ENCODE measurements around the gene RBP3. TPM values are rescaled to one million over a fixed set of nuclear protein-coding genes. Genes with fewer than 3 reads are reported as not detected.

RBP3 gene
- total RNA-seq (2021) (not detected in 2 replicates), Bru-seq, nascent RNA (not detected), BruChase-seq, experiment 1, labeled RNA remaining after a 2-hour chase (not detected), BruChase-seq, experiment 2, labeled RNA remaining after a 6-hour chase (not detected)
- long read RNA-seq: 0 reads

DNA sequence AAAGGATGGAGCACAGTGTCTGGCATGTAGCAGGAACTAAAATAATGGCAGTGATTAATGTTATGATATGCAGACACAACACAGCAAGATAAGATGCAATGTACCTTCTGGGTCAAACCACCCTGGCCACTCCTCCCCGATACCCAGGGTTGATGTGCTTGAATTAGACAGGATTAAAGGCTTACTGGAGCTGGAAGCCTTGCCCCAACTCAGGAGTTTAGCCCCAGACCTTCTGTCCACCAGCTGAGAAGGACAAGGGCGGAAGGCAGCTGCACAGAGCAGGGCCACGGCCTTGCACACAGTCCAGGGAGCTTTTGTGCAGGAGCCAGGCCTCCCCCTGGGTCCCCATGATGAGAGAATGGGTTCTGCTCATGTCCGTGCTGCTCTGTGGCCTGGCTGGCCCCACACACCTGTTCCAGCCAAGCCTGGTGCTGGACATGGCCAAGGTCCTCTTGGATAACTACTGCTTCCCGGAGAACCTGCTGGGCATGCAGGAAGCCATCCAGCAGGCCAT is at the start of gene RBP3:
Gene RBP3, plus strand, starts transcription at position 226 of the 514 bp plus-strand sequence. Its CDS starts 122 bp downstream, at position 348.
- no peak for TF ChIP-seq EZH2 (IDR thresholded peaks at IDR 0.05; ENCODE audit: low read depth)
- TF ChIP-seq, protein P1, sequence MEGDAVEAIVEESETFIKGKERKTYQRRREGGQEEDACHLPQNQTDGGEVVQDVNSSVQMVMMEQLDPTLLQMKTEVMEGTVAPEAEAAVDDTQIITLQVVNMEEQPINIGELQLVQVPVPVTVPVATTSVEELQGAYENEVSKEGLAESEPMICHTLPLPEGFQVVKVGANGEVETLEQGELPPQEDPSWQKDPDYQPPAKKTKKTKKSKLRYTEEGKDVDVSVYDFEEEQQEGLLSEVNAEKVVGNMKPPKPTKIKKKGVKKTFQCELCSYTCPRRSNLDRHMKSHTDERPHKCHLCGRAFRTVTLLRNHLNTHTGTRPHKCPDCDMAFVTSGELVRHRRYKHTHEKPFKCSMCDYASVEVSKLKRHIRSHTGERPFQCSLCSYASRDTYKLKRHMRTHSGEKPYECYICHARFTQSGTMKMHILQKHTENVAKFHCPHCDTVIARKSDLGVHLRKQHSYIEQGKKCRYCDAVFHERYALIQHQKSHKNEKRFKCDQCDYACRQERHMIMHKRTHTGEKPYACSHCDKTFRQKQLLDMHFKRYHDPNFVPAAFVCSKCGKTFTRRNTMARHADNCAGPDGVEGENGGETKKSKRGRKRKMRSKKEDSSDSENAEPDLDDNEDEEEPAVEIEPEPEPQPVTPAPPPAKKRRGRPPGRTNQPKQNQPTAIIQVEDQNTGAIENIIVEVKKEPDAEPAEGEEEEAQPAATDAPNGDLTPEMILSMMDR (conservative IDR thresholded peaks at IDR 0.05): no peak
- Histone ChIP-seq H3K4me1 (replicated peaks; ENCODE audit: insufficient read depth) (0 out of 2 replicates have a peak, but pooled peaks cover 6% of the 10 kb centered on the region), H2AFZ (no peak within 1 kb of the TSS), H3K79me2 (ENCODE audit: low read depth) (no peaks in the 10 kb centered on the region), H4K20me1 (ENCODE audit: insufficient read depth) (no peaks in the 10 kb centered on the region), H3F3A (ENCODE audit: insufficient read depth, low read depth) (no peaks in the 10 kb centered on the region), H3K27me3 (ENCODE audit: insufficient read depth, low read depth) (no peaks in the 10 kb centered on the region), H3K4me2 (no peak within 1 kb of the TSS), H3K27ac (no peak within 1 kb of the TSS), H3K9me2 (ENCODE audit: insufficient read depth) (no peaks in the 10 kb centered on the region), H3K36me3 (ENCODE audit: low read depth) (no peaks in the 10 kb centered on the region), H3K9me3 (ENCODE audit: insufficient read depth, low read depth) (no peaks in the 10 kb centered on the region), H3K4me3 (no peak within 1 kb of the TSS)
- intact Hi-C loops (cut with micrococcal nuclease; ENCODE audit: unreplicated experiment): no loop called here
- ChIA-PET CTCF (interaction anchor here (0.6 kb wide), 1 partner anchor 134 kb away, joined by 3 read pairs; no protein-coding TSS in a partner anchor), POLR2A (ENCODE audit: unreplicated experiment) (no interaction called here)
- BruUV-seq (replicated peaks): no TSS peak
- DNase-seq: no peak

DNA sequence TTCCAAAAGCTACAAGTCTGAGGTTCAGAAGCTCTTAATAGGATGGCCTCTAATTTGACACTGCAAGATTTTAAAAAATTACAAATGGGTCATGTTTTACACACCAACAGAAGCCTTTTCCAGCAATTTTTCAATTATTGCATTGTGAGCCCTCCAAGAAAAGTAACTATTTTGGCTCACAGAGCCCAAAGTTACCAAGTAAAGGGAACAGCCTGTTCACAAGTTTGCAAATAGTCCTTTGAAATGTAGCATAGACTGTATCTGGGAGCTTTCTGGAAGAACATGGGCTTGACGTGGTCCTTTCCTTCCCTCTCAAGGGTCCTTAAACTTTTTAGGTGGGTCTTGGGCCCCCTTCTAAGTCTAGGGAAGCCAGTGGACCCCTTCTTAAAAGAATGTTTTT is 49.4 kb upstream of the RBP3 start:
- intact Hi-C loops (cut with micrococcal nuclease; ENCODE audit: unreplicated experiment): no loop called here
- H3K4me2 ChIP-seq: no peak overlapping the region
- H3K9me2 ChIP-seq (ENCODE audit: insufficient read depth): no peaks in the 10 kb centered on the region
- H3K4me1 ChIP-seq (replicated peaks; ENCODE audit: insufficient read depth): no peaks in the 10 kb centered on the region
- H3K27ac ChIP-seq: no peak overlapping the region
- H3F3A ChIP-seq (ENCODE audit: insufficient read depth, low read depth): no peaks in the 10 kb centered on the region
- H3K4me3 ChIP-seq: no peak overlapping the region
- ChIA-PET CTCF (no interaction called here), POLR2A (ENCODE audit: unreplicated experiment) (no interaction called here)
- H3K27me3 ChIP-seq (ENCODE audit: insufficient read depth, low read depth): peaks cover 9% of the 10 kb centered on the region; the same call in 1 of the 2 replicates
- no peaks in the 10 kb centered on the region for H4K20me1 ChIP-seq (ENCODE audit: insufficient read depth)
- no peaks in the 10 kb centered on the region for H3K9me3 ChIP-seq (ENCODE audit: insufficient read depth, low read depth)
- no peaks in the 10 kb centered on the region for H3K36me3 ChIP-seq (ENCODE audit: low read depth)
- TF ChIP-seq, protein P1 (conservative IDR thresholded peaks at IDR 0.05): no peak
- no peak for TF ChIP-seq EZH2 (IDR thresholded peaks at IDR 0.05; ENCODE audit: low read depth)
- no peak for DNase-seq
- H2AFZ ChIP-seq: no peak overlapping the region
- BruUV-seq (replicated peaks): no TSS peak
- H3K79me2 ChIP-seq (ENCODE audit: low read depth): no peaks in the 10 kb centered on the region

DNA sequence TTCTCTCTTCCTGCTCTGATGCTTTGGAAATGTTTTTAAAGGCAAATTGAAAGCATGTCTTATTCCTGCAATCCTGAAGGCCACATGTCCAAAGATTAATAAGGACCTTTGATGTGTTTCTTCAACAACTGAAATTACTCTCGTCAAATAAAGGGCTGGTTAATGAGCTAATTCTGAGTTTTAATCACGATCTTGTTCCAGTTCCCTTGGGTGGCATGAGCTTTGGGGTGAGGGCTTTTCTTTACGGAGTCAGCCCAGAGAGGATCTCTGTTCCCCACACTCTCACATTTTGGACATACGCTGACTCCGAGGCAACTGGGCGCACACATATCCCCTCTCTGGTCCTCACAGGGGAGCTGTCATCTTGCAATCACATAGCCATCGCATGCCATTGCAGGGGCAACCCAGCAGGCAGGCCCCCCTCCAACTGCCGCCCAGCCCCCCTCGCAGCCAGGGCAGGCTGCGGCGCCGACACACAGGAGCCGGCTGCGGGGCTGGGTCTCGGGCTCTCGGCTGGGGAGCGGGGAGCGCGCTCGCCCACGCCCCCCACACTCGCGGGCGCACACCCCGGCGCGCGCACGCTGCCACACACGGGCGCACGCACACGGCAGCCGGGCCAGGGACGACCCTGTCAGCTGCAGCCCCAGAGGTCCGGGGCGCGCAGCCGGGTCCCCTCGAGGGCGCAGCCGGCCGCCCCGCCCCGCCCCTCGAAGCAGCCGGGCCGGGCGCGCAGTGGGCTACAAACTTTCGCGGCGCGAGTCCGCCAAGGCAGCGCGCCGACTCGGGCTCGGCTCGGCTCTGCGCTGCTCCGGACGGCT is 48.3 kb upstream of the RBP3 start, which contains the start of gene GDF10:
Gene GDF10, plus strand, starts transcription at position 587 of the 818 bp plus-strand sequence. CDS start 455 bp downstream, outside the sequence.
- Histone ChIP-seq H2AFZ (no peak within 1 kb of the TSS), H3F3A (ENCODE audit: insufficient read depth, low read depth) (no peaks in the 10 kb centered on the region), H3K27ac (no peak within 1 kb of the TSS), H3K36me3 (ENCODE audit: low read depth) (no peaks in the 10 kb centered on the region), H3K4me2 (no peak within 1 kb of the TSS), H3K4me3 (no peak within 1 kb of the TSS), H3K27me3 (ENCODE audit: insufficient read depth, low read depth) (peaks cover 5% of the 10 kb centered on the region; the same call in 1 of the 2 replicates), H3K9me3 (ENCODE audit: insufficient read depth, low read depth) (no peaks in the 10 kb centered on the region), H3K79me2 (ENCODE audit: low read depth) (no peaks in the 10 kb centered on the region), H4K20me1 (ENCODE audit: insufficient read depth) (no peaks in the 10 kb centered on the region), H3K4me1 (replicated peaks; ENCODE audit: insufficient read depth) (peaks cover 4% of the 10 kb centered on the region; the same call in 1 of the 2 replicates), H3K9me2 (ENCODE audit: insufficient read depth) (no peaks in the 10 kb centered on the region)
- ChIA-PET CTCF (no interaction called here), POLR2A (ENCODE audit: unreplicated experiment) (no interaction called here)
- intact Hi-C loops (cut with micrococcal nuclease; ENCODE audit: unreplicated experiment): no loop called here
- DNase-seq: no peak
- BruUV-seq (replicated peaks): no TSS peak
- TF ChIP-seq EZH2 (IDR thresholded peaks at IDR 0.05; ENCODE audit: low read depth): no peak
- TF ChIP-seq, protein P1 (conservative IDR thresholded peaks at IDR 0.05): no peak
